NCI-H2107 treated with DMSO at 0.1 percent for 48 hours (cell line): ENCODE results near the gene KIRREL3.

Experiments used
- DNase-seq: peaks from one replicate; lab custom pipeline; 2025; ENCODE audit not compliant: unreplicated experiment; lab: John Stamatoyannopoulos, UW

Gene KIRREL3

GRCh38 chr11:126519764-126520734 lies 480.5 kb downstream of the KIRREL3 start:
- no peak for DNase-seq

GRCh38 chr11:126518972-126519690 lies 481.4 kb downstream of the KIRREL3 start:
- DNase-seq: no peak

GRCh38 chr11:126518071-126518971 lies 482.2 kb downstream of the KIRREL3 start:
- no peak for DNase-seq

- no peak for DNase-seq
Observed at GRCh38 chr11:126515501-126515900, 485.1 kb downstream of the KIRREL3 start.

- no peak for DNase-seq
Observed at GRCh38 chr11:126514061-126514693, 486.4 kb downstream of the KIRREL3 start.

GRCh38 chr11:126512741-126513715 lies 487.5 kb downstream of the KIRREL3 start:
- no peak for DNase-seq

- no peak for DNase-seq
Observed at GRCh38 chr11:126512251-126512650, 488.3 kb downstream of the KIRREL3 start.

- no peak for DNase-seq
Observed at GRCh38 chr11:126511475-126512115, 489.0 kb downstream of the KIRREL3 start.

GRCh38 chr11:126510621-126511370 lies 489.8 kb downstream of the KIRREL3 start:
- DNase-seq: no peak

- no peak for DNase-seq
Observed at GRCh38 chr11:126507646-126508045, 492.9 kb downstream of the KIRREL3 start.

GRCh38 chr11:126506789-126507188 lies 493.8 kb downstream of the KIRREL3 start:
- DNase-seq: no peak

GRCh38 chr11:126502982-126503381 lies 497.6 kb downstream of the KIRREL3 start:
- DNase-seq: no peak

GRCh38 chr11:126502159-126502558 lies 498.4 kb downstream of the KIRREL3 start:
- no peak for DNase-seq

- no peak for DNase-seq
Observed at GRCh38 chr11:126501641-126502040, 498.9 kb downstream of the KIRREL3 start.

GRCh38 chr11:126500981-126501380 lies 499.6 kb downstream of the KIRREL3 start:
- DNase-seq: no peak

- no peak for DNase-seq
Observed at GRCh38 chr11:126499131-126499752, 501.3 kb downstream of the KIRREL3 start.

- DNase-seq: no peak
Observed at GRCh38 chr11:126498281-126498680, 502.3 kb downstream of the KIRREL3 start.
